SJCRH30 (cell line): Measurements from ENCODE around the gene IGSF6. TPM values are rescaled to one million over a fixed set of nuclear protein-coding genes. Genes with fewer than 3 reads are reported as not detected.

Experiments
- DNase-seq, 2 experiments: peaks; one replicate each; pipeline ENCODE4 v3.0.0-alpha.2; 2015 to 2020
- H3K27ac ChIP-seq: fragments of 250-450 bp; sonication (Bioruptor Pico); 2 replicates; pipeline ENCODE4 v1.5.1; 2020; ENCODE audit warnings: mild to moderate bottlenecking, moderate library complexity
- H3K27me3 ChIP-seq: fragments of 250-450 bp; sonication (Bioruptor Pico); 2 replicates; pipeline ENCODE4 v1.5.1; 2020; ENCODE audit warnings: mild to moderate bottlenecking, moderate library complexity
- H3K36me3 ChIP-seq: fragments of 250-450 bp; sonication (Bioruptor Pico); 2 replicates; pipeline ENCODE4 v1.5.1; 2020; ENCODE audit warnings: mild to moderate bottlenecking, moderate library complexity
- H3K4me1 ChIP-seq: fragments of 250-450 bp; sonication (Bioruptor Pico); 2 replicates; pipeline ENCODE4 v1.5.1; 2020; ENCODE audit warnings: mild to moderate bottlenecking, moderate library complexity
- H3K4me3 ChIP-seq: fragments of 250-450 bp; sonication (Bioruptor Pico); 2 replicates; pipeline ENCODE4 v1.5.1; 2020; ENCODE audit warnings: mild to moderate bottlenecking, moderate library complexity
- H3K9me3 ChIP-seq: fragments of 250-450 bp; sonication (Bioruptor Pico); replicated peaks from 2 replicates; pipeline ENCODE4 v1.5.1; 2020; ENCODE audit warnings: mild to moderate bottlenecking, moderate library complexity
- total RNA-seq: library from RNA; depleted of rRNA; stranded (reverse); fragments of >200 nt; shearing (Covaris generic); gene quantifications from 2 replicates; pipeline ENCODE4 v1.2.3, GENCODE V29; 2014; rRNA removed

Gene IGSF6
- total RNA-seq, 1 experiment from 2014 or later = not detected

DNA sequence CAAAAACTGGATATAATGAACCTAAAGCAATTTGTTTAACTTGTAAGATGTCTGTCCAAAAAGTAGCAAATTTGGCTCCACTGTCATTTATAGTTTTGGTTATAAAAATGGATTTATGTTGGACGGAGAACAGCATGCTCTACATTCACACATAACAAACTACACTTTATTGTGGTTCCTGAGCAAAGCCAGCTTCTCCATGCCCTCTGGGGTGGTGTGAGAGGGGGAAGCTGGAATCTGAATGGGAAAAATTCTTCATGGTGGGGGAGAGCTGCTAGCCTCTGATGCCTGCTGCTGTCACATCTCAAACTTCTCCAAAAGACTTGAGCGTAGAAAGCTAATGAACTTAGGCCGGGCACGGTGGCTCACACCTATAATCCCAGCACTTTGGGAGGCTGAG is 62.9 kb downstream of the IGSF6 start:
- no peak for DNase-seq
- Histone ChIP-seq H3K27ac (no peak overlapping the region), H3K4me1 (no peaks in the 10 kb centered on the region), H3K9me3 (no peaks in the 10 kb centered on the region), H3K4me3 (no peak overlapping the region), H3K27me3 (no peaks in the 10 kb centered on the region), H3K36me3 (no peaks in the 10 kb centered on the region)

Other genes with a start within 250 kb of the IGSF6 start
- 103 and 125 TPM in 2 replicates for gene METTL9, start 53.0 kb downstream of the IGSF6 start, total RNA-seq
- 0.08 TPM in 1 of 2 replicates, not detected in the other for gene OTOA, start 11.4 kb upstream of the IGSF6 start, total RNA-seq
- gene NPIPB4, start 205.1 kb upstream of the IGSF6 start, total RNA-seq = 19.1 and 23.2 TPM in 2 replicates